ENCODE data around the gene CXorf51B.
"Not testable (repeated sequence)": the region's sequence is repeated elsewhere in the genome, so short reads cannot be mapped to it uniquely, and the experiment has no call there.

CXorf51B gene

DNA sequence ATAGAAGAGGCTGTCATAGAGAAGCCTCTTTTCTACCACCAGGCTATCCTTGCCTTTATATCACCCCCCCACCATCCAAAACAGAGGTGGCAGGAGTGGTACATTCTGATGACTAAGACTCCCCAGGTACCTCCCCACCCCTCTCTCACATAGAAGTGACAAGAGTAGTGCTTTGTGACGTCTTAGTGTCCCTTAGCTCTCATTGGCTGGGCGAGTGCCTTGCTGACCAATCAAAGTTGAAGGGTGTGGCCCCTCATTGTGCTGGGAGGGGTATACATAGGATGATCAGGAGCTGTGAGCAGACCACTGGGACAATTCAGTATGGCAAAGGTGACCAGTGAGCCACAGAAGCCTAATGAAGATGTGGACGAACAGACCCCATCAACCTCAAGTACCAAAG lies at the start of gene CXorf51B:
Gene CXorf51B (plus strand): TSS at position 301 of the 400 bp plus-strand sequence. CDS start 21 bp downstream, at position 322.
- not testable (repeated sequence) for DNase-seq

DNA sequence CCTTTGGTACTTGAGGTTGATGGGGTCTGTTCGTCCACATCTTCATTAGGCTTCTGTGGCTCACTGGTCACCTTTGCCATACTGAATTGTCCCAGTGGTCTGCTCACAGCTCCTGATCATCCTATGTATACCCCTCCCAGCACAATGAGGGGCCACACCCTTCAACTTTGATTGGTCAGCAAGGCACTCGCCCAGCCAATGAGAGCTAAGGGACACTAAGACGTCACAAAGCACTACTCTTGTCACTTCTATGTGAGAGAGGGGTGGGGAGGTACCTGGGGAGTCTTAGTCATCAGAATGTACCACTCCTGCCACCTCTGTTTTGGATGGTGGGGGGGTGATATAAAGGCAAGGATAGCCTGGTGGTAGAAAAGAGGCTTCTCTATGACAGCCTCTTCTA lies 5.1 kb downstream of the CXorf51B start, which contains the start of gene CXorf51A:
Gene CXorf51A (minus strand): TSS at position 101 of the 400 bp plus-strand sequence. CDS start 21 bp downstream, at position 80.
- DNase-seq = not testable (repeated sequence)

DNA sequence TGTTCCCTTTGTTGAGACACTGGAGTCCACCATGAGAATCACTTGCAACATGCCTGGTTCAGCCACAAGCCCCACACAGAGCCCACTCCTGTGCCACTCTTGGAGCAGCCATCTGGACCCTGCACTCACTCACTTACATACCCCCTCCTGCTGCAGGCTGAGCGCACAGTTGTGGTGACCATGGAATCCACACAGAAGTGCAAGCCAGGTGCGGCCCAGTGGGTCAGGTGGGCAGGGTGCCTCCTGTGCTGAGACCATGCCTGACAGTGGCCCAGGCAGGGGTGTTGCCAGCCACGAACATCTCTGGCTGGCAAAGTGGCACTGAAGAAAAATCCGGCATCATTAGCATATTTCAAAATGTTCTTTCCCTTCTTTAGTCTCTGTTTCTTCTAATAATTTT lies 22.4 kb downstream of the CXorf51B start:
- DNase-seq = no peak

DNA sequence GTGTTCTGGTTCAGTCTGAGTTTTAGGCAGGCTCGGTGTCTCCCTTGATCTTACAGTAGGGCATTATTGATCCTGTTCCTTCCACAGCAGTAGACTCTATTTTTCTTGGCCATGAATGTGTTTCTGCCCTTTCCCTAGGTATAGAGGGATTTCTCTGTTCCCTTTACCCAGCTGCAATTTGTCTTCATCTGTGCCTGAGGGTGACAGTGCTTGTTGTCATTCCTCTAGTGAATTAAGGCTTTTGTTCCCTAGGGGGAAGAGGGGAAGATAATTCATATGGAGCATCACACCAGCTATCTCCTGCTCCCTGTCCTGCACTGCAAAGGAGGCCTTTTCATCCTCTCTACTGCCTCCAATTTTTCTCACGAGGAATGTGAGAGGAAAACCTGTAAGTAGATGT lies 44.7 kb downstream of the CXorf51B start:
- no peak for DNase-seq

Data from activated effector memory CD4-positive, alpha-beta T cell treated with anti-CD3 and anti-CD28 coated beads, Interleukin-2, amount 50 U/mL, for 16 hours (primary cell).